Inflammatory macrophage treated with lipopolysaccharide for 4 hours (primary cell): ENCODE measurements around the gene DOHH.
A peak's percentile ranks its signal among the peaks of the same experiment; 100 is the strongest.
"Not testable (repeated sequence)": the region's sequence is repeated elsewhere in the genome, so short reads cannot be mapped to it uniquely, and the experiment has no call there.

Experiments used
- DNase-seq: peaks from one replicate; pipeline ENCODE4 v3.0.0-alpha.2; 2020

DOHH gene

GRCh38 chr19:3518659-3519058 lies 18.2 kb upstream of the DOHH start:
- DNase-seq, result no peak

- DNase-seq, result no peak
These were observed 17.8 kb upstream of the DOHH start for GRCh38 chr19:3518255-3518654.

- no peak for DNase-seq
These were observed 17.2 kb upstream of the DOHH start for GRCh38 chr19:3517638-3518037.

GRCh38 chr19:3516675-3517207 lies 16.3 kb upstream of the DOHH start:
- DNase-seq, result no peak

GRCh38 chr19:3515891-3516422 lies 15.5 kb upstream of the DOHH start:
- DNase-seq, result no peak

- no peak for DNase-seq
These were observed 14.5 kb upstream of the DOHH start for GRCh38 chr19:3514930-3515329.

GRCh38 chr19:3513229-3514140 lies 13.0 kb upstream of the DOHH start:
- DNase-seq, result no peak

- no peak for DNase-seq
These were observed 12.2 kb upstream of the DOHH start for GRCh38 chr19:3512562-3513228.

- DNase-seq, result no peak
These were observed 11.2 kb upstream of the DOHH start for GRCh38 chr19:3511506-3512251.

GRCh38 chr19:3510727-3511126 lies 10.3 kb upstream of the DOHH start:
- no peak for DNase-seq

GRCh38 chr19:3509566-3509989 lies 9.1 kb upstream of the DOHH start:
- no peak for DNase-seq

GRCh38 chr19:3508771-3509535 lies 8.5 kb upstream of the DOHH start:
- no peak for DNase-seq

- DNase-seq, result not testable (repeated sequence)
These were observed 7.7 kb upstream of the DOHH start for GRCh38 chr19:3508121-3508661.

- no peak for DNase-seq
These were observed 7.1 kb upstream of the DOHH start for GRCh38 chr19:3507371-3508120.

- DNase-seq, result peak; percentile 11
These were observed 6.2 kb upstream of the DOHH start for GRCh38 chr19:3506384-3507340.

- peak; percentile 100 for DNase-seq
These were observed 5.3 kb upstream of the DOHH start, which contains the start of gene FZR1 for GRCh38 chr19:3505598-3506383. Gene FZR1, plus strand, starts transcription at chr19:3506311. Its CDS starts 16,679 bp downstream, at chr19:3522990.

- DNase-seq, result peak; percentile 17
These were observed 4.3 kb upstream of the DOHH start for GRCh38 chr19:3504735-3505134.

- DNase-seq, result no peak
These were observed 2.6 kb upstream of the DOHH start for GRCh38 chr19:3503036-3503572.

GRCh38 chr19:3501780-3502179 lies 1.3 kb upstream of the DOHH start:
- no peak for DNase-seq
